ENCODE data around the gene GRN. TPM values are rescaled to one million over a fixed set of nuclear protein-coding genes. Genes with fewer than 3 reads are reported as not detected.

Gene GRN
- total and polyA plus RNA-seq, 2 of the 13 experiments (the other 11 are each of a cell fraction or from before 2014, with no cell fraction given): 86.6 to 143 TPM

DNA sequence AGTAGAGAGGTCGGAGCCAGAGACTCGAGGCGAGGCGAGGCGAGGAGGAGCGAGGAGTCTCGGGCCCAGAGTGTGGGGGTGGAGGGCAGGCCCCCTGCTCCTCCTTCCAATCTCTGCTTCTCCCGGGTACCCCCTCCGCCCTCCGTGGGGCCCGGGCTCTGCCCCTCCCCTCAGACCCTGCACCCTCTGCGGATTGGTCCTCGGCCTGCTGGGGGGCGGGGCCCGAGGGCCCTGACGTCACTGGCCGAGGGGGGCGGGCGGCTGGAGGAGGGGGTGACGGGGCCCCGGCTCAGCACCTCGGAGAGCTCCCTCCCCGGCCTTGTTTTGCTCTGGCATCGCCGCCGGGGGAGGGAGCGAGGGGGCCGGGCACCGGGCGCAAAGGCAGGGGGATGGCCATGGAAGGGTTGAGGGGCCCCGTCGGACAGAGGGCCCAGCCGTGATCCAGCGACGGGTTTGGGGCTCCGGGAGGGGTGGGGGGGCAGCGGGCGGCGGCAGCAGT is 36.7 kb upstream of the GRN start, which contains the start of gene RUNDC3A (continued):
- TF ChIP-seq, protein P1, sequence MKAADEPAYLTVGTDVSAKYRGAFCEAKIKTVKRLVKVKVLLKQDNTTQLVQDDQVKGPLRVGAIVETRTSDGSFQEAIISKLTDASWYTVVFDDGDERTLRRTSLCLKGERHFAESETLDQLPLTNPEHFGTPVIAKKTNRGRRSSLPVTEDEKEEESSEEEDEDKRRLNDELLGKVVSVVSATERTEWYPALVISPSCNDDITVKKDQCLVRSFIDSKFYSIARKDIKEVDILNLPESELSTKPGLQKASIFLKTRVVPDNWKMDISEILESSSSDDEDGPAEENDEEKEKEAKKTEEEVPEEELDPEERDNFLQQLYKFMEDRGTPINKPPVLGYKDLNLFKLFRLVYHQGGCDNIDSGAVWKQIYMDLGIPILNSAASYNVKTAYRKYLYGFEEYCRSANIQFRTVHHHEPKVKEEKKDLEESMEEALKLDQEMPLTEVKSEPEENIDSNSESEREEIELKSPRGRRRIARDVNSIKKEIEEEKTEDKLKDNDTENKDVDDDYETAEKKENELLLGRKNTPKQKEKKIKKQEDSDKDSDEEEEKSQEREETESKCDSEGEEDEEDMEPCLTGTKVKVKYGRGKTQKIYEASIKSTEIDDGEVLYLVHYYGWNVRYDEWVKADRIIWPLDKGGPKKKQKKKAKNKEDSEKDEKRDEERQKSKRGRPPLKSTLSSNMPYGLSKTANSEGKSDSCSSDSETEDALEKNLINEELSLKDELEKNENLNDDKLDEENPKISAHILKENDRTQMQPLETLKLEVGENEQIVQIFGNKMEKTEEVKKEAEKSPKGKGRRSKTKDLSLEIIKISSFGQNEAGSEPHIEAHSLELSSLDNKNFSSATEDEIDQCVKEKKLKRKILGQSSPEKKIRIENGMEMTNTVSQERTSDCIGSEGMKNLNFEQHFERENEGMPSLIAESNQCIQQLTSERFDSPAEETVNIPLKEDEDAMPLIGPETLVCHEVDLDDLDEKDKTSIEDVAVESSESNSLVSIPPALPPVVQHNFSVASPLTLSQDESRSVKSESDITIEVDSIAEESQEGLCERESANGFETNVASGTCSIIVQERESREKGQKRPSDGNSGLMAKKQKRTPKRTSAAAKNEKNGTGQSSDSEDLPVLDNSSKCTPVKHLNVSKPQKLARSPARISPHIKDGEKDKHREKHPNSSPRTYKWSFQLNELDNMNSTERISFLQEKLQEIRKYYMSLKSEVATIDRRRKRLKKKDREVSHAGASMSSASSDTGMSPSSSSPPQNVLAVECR (CRISPR knock-in tag; IDR thresholded peaks at IDR 0.05; ENCODE audit: borderline replicate concordance): peak; percentile 87; the same call in 1 of the 2 replicates
- no peak for TF ChIP-seq NR2C2 (CRISPR knock-in tag; IDR thresholded peaks at IDR 0.05; ENCODE audit: borderline replicate concordance)
- TF ChIP-seq ZNF883 (CRISPR knock-in tag; IDR thresholded peaks at IDR 0.05; ENCODE audit: not compliant biosample characterization): no peak
- TF ChIP-seq RFX5 (IDR thresholded peaks at IDR 0.05; ENCODE audit: low read depth, low read length): no peak
- TF ChIP-seq ETV6 (CRISPR knock-in tag; conservative IDR thresholded peaks at IDR 0.05): peak; percentile 83
- TF ChIP-seq, protein P2, sequence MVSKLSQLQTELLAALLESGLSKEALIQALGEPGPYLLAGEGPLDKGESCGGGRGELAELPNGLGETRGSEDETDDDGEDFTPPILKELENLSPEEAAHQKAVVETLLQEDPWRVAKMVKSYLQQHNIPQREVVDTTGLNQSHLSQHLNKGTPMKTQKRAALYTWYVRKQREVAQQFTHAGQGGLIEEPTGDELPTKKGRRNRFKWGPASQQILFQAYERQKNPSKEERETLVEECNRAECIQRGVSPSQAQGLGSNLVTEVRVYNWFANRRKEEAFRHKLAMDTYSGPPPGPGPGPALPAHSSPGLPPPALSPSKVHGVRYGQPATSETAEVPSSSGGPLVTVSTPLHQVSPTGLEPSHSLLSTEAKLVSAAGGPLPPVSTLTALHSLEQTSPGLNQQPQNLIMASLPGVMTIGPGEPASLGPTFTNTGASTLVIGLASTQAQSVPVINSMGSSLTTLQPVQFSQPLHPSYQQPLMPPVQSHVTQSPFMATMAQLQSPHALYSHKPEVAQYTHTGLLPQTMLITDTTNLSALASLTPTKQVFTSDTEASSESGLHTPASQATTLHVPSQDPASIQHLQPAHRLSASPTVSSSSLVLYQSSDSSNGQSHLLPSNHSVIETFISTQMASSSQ (IDR thresholded peaks at IDR 0.05; ENCODE audit: low read depth): no peak
- TF ChIP-seq, protein P2 (CRISPR knock-in tag; IDR thresholded peaks at IDR 0.05; ENCODE audit: borderline replicate concordance): no peak
- no peak for TF ChIP-seq ZNF230 (CRISPR knock-in tag; IDR thresholded peaks at IDR 0.05)
- TF ChIP-seq SMARCE1 (IDR thresholded peaks at IDR 0.05; ENCODE audit: borderline replicate concordance): no peak
- TF ChIP-seq ZNF354B (CRISPR knock-in tag; IDR thresholded peaks at IDR 0.05): no peak
- TF ChIP-seq, protein P3, sequence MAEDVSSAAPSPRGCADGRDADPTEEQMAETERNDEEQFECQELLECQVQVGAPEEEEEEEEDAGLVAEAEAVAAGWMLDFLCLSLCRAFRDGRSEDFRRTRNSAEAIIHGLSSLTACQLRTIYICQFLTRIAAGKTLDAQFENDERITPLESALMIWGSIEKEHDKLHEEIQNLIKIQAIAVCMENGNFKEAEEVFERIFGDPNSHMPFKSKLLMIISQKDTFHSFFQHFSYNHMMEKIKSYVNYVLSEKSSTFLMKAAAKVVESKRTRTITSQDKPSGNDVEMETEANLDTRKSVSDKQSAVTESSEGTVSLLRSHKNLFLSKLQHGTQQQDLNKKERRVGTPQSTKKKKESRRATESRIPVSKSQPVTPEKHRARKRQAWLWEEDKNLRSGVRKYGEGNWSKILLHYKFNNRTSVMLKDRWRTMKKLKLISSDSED (CRISPR knock-in tag; IDR thresholded peaks at IDR 0.05): no peak
- TF ChIP-seq, protein P4, sequence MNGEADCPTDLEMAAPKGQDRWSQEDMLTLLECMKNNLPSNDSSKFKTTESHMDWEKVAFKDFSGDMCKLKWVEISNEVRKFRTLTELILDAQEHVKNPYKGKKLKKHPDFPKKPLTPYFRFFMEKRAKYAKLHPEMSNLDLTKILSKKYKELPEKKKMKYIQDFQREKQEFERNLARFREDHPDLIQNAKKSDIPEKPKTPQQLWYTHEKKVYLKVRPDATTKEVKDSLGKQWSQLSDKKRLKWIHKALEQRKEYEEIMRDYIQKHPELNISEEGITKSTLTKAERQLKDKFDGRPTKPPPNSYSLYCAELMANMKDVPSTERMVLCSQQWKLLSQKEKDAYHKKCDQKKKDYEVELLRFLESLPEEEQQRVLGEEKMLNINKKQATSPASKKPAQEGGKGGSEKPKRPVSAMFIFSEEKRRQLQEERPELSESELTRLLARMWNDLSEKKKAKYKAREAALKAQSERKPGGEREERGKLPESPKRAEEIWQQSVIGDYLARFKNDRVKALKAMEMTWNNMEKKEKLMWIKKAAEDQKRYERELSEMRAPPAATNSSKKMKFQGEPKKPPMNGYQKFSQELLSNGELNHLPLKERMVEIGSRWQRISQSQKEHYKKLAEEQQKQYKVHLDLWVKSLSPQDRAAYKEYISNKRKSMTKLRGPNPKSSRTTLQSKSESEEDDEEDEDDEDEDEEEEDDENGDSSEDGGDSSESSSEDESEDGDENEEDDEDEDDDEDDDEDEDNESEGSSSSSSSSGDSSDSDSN (CRISPR knock-in tag; IDR thresholded peaks at IDR 0.05): no peak
- TF ChIP-seq, protein P5, sequence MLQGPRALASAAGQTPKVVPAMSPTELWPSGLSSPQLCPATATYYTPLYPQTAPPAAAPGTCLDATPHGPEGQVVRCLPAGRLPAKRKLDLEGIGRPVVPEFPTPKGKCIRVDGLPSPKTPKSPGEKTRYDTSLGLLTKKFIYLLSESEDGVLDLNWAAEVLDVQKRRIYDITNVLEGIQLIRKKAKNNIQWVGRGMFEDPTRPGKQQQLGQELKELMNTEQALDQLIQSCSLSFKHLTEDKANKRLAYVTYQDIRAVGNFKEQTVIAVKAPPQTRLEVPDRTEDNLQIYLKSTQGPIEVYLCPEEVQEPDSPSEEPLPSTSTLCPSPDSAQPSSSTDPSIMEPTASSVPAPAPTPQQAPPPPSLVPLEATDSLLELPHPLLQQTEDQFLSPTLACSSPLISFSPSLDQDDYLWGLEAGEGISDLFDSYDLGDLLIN (CRISPR knock-in tag; IDR thresholded peaks at IDR 0.05; ENCODE audit: borderline replicate concordance): no peak
- TF ChIP-seq, protein P6, sequence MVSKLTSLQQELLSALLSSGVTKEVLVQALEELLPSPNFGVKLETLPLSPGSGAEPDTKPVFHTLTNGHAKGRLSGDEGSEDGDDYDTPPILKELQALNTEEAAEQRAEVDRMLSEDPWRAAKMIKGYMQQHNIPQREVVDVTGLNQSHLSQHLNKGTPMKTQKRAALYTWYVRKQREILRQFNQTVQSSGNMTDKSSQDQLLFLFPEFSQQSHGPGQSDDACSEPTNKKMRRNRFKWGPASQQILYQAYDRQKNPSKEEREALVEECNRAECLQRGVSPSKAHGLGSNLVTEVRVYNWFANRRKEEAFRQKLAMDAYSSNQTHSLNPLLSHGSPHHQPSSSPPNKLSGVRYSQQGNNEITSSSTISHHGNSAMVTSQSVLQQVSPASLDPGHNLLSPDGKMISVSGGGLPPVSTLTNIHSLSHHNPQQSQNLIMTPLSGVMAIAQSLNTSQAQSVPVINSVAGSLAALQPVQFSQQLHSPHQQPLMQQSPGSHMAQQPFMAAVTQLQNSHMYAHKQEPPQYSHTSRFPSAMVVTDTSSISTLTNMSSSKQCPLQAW (CRISPR knock-in tag; IDR thresholded peaks at IDR 0.05): peak; percentile 35; the same call in 1 of the 2 replicates
